GM12891 (cell line): Measurements from ENCODE around the gene KCNK3.

Source experiments
- DNase-seq: peaks from one replicate; pipeline ENCODE4 v3.0.0; 2011; ENCODE audit warnings: low spot score; ENCODE audit not compliant: insufficient read length
- FAIRE-seq: peaks from 2 replicates; lab custom pipeline; 2011; peaks lifted over from hg19 to GRCh38; lab: Jason Lieb, UNC
- PAX5 ChIP-seq: IDR thresholded peaks from 2 replicates; pipeline ENCODE4 v1.6.1; 2011; ENCODE audit warnings: low read length, moderate library complexity, mild to moderate bottlenecking; ENCODE audit not compliant: insufficient read depth, severe bottlenecking
- POLR2A ChIP-seq: IDR thresholded peaks from 2 replicates; pipeline ENCODE4 v1.6.1; 2011; ENCODE audit warnings: low read depth, low read length, control low read depth
- POLR2AphosphoS5 ChIP-seq: IDR thresholded peaks from 2 replicates; pipeline ENCODE4 v1.6.1; 2011; ENCODE audit warnings: low read depth, low read length, control low read depth
- POU2F2 ChIP-seq: IDR thresholded peaks from 2 replicates; pipeline ENCODE4 v1.6.1; 2011; ENCODE audit warnings: low read depth, mild to moderate bottlenecking, control low read depth, low read length, moderate library complexity
- SPI1 ChIP-seq: IDR thresholded peaks from 2 replicates; pipeline ENCODE4 v1.6.1; 2011; ENCODE audit warnings: low read depth, low read length, control low read depth
- TAF1 ChIP-seq: IDR thresholded peaks from 2 replicates; pipeline ENCODE4 v1.6.1; 2011; ENCODE audit warnings: low read depth, low read length, control low read depth

The KCNK3 gene

GRCh38 chr2:26722328-26722727 lies 29.8 kb downstream of the KCNK3 start:
- no peak for DNase-seq
- no peak for TF ChIP-seq PAX5
- no peak for TF ChIP-seq SPI1
- TF ChIP-seq POU2F2: no peak
- no peak for TF ChIP-seq POLR2A
- no peak for TF ChIP-seq TAF1
- no peak for TF ChIP-seq POLR2AphosphoS5
- no peak for FAIRE-seq

- FAIRE-seq: no peak
- DNase-seq: no peak
- TF ChIP-seq SPI1 (no peak), POLR2A (no peak), TAF1 (no peak), POU2F2 (no peak), PAX5 (no peak), POLR2AphosphoS5 (no peak)
Observed at GRCh38 chr2:26722911-26723310, 30.4 kb downstream of the KCNK3 start.

DNA sequence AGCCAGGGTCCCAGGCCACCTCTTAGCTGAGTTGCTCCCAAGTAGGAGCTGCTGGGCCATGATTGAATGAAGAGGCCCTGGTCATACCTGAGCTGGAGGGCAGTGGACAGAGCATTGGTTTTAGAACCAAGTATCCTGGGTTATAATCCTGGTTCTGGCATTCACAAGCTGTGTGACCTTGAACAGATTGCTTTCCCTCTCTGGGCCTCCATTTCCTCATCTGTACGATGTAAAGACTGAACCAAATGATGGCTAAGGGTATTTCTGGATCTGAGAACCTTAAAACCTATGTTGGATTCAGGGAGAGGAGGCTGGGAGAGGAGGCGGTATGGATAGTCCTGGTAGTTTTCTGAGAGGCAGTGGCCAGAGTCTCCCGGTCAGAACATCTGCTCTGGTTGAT lies 31.0 kb downstream of the KCNK3 start:
- FAIRE-seq: no peak
- no peak for DNase-seq
- TF ChIP-seq POU2F2 (no peak), TAF1 (no peak), PAX5 (no peak), POLR2A (no peak), SPI1 (no peak), POLR2AphosphoS5 (no peak)

DNA sequence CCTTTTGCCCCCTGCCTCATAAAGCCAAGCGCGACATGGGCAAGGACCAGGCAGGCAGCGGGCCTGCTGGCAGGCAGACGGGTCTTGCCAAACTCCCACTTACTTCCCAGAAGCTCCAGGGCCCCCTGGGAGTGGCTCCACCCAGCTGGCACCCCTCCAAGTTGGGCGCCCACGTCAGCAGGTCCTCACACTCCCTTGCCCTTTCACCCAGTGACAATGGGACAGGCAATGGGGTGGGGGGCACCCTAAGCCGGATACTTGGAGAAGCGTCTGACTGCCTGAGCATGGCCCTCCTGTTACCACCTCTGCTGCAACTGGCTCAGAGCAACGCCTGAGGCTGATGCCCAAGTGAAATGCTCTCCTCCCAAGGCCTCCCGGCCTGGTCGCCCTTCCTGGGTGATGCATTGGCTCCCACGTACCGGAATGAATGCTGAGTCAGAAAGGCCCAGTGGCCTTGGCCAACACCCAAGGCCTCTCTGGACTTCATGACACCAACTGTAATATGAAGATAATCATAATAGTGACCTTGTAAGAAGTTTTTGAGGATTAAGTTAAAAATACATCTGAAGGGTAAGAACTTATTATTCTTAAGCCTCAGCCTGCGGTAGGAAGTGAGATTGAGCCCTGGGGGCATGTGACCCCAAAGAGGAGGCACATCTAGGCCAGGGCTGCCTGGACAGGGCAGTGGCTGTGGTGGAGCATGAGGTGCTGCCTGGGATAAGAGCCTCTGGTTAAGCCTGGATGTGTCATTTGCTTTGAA lies 31.6 kb downstream of the KCNK3 start:
- DNase-seq (no peak), FAIRE-seq (no peak)
- TF ChIP-seq SPI1 (no peak), POU2F2 (no peak), POLR2A (no peak), PAX5 (no peak), TAF1 (no peak), POLR2AphosphoS5 (no peak)

DNA sequence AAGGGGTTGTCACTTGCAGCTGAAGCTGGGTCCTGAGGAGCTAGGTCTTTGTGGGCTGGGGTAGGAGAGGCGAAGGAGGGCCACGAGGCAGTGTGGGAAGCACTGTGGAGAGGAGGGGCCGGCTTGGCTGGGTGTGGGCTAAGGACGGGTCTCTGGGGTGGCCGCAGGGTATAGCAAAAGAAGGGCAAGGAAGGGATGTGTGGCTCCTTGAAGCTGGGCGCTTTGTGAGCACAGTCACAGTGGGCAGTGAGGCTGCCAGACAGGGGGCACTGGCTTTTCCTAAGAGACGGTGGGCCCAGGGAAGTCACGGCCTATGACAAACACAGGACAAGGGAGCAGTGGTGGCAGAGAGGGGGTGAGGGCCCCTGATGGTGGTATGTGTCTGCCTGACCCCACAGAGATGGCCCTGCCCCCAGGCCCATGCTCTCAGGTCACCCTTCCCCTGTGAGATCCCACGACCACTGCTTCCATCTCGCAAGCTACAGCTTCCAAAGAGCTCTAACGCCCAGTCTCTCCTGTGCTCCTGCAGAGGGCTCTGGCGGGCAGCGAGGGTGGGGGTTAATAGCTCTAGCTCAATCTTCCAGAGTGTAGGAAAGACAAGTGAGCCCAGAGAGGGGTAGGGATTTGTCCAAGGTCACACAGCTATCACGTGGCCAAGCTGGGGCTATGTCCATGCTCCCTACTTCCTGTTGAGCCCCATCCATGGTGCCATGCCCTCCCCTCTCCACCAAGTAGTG lies 32.4 kb downstream of the KCNK3 start:
- DNase-seq: no peak
- FAIRE-seq: no peak
- no peak for TF ChIP-seq POLR2AphosphoS5
- TF ChIP-seq PAX5: no peak
- no peak for TF ChIP-seq POLR2A
- TF ChIP-seq TAF1: no peak
- no peak for TF ChIP-seq POU2F2
- TF ChIP-seq SPI1: no peak

DNA sequence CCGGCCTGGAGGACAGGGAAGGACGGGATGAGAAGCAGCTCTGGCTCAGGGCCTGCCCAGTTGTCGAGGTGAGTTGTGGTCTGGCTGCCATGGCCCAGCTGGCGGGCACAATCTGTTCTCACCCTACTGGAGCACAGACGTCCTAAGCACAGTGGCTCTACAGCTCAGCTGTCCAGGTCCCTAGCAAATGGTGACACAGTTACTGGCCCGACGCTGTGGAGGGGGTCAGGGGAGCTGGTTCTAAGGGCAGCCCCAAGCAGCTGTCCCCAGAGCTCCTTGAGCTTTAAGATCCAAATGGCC lies 32.9 kb downstream of the KCNK3 start:
- DNase-seq (no peak), FAIRE-seq (no peak)
- TF ChIP-seq POLR2AphosphoS5 (no peak), TAF1 (no peak), POLR2A (no peak), PAX5 (no peak), POU2F2 (no peak), SPI1 (no peak)

DNA sequence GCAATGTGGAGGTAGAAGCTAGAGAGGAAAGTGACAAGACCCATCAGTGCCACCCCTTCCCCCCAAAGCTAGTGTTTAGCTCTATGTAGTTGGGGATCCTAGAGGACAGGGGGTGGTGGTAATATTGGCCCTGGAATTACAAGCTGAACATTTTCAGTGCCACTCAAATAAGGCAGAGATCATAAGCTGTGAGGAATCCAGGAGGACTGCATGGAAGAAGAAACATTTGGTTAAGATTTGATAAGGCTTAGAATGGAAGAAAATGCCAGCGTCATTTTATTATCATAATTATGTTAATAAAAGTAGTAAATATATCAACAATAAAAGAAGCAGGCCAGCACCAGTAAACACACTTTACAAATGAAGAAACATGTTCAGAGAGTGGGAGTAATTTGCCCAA lies 33.7 kb downstream of the KCNK3 start:
- TF ChIP-seq SPI1 (no peak), POLR2A (no peak), PAX5 (no peak), TAF1 (no peak), POLR2AphosphoS5 (no peak), POU2F2 (no peak)
- FAIRE-seq (no peak), DNase-seq (no peak)

GRCh38 chr2:26727641-26728561 lies 35.4 kb downstream of the KCNK3 start:
- FAIRE-seq (no peak), DNase-seq (peak; percentile 53)
- TF ChIP-seq TAF1 (no peak), SPI1 (no peak), POU2F2 (no peak), PAX5 (no peak), POLR2A (no peak), POLR2AphosphoS5 (no peak)

- no peak for DNase-seq
- FAIRE-seq: no peak
Observed at GRCh38 chr2:26729311-26729710, 36.8 kb downstream of the KCNK3 start.

More at GRCh38 chr2:26729311-26729710, 36.8 kb downstream of the KCNK3 start:
- TF ChIP-seq POU2F2: no peak
- TF ChIP-seq PAX5: no peak
- no peak for TF ChIP-seq POLR2A
- no peak for TF ChIP-seq TAF1
